Stomach smooth muscle (tissue), 2 donors: Measurements from ENCODE around the gene NRAP.

Source experiments
- H3K27ac ChIP-seq: one replicate; pipeline ENCODE4 v1.7.0; 2013; ENCODE audit warnings: mild to moderate bottlenecking, low read length, inconsistent platforms
- H3K27me3 ChIP-seq, 2 donors: one replicate each; pipeline ENCODE4 v1.7.0; 2013; ENCODE audit warnings: low read length in 2 of 2; ENCODE audit not compliant: insufficient read depth in 2 of 2, control insufficient read depth in 1 of 2
- H3K36me3 ChIP-seq, 2 donors: one replicate each; pipeline ENCODE4 v1.7.0; 2013; ENCODE audit warnings: low read length in 2 of 2; ENCODE audit not compliant: control insufficient read depth in 2 of 2, insufficient read depth in 2 of 2
- H3K4me1 ChIP-seq: one replicate; pipeline ENCODE4 v1.7.0; 2013; ENCODE audit warnings: low read length; ENCODE audit not compliant: control insufficient read depth, insufficient read depth
- H3K4me3 ChIP-seq, 2 donors: one replicate each; pipeline ENCODE4 v1.7.0; 2013; ENCODE audit warnings: low read length in 2 of 2
- H3K9ac ChIP-seq, 2 donors: one replicate each; pipeline ENCODE4 v1.7.0; 2013; ENCODE audit warnings: low read length in 2 of 2, mild to moderate bottlenecking in 1 of 2
- H3K9me3 ChIP-seq, 2 donors: one replicate each; pipeline ENCODE4 v1.7.0; 2013; ENCODE audit warnings: low read length in 2 of 2; ENCODE audit not compliant: control insufficient read depth in 2 of 2
- donor health status: healthy.
- donor health status: Pancreatic carcinoma.

The NRAP gene

GRCh38 chr10:113581092-113581491 is 82.7 kb downstream of the NRAP start:
- Histone ChIP-seq H3K4me1 (no peaks in the 10 kb centered on the region), H3K9ac (no peak overlapping the region), H3K4me3 (no peak overlapping the region), H3K27me3 (peaks cover 0 to 2% of the 10 kb centered on the region in 2 donors), H3K36me3 (no peaks in the 10 kb centered on the region), H3K9me3 (no peaks in the 10 kb centered on the region), H3K27ac (no peak overlapping the region)

- H3K27me3 ChIP-seq, result peaks cover 0 to 2% of the 10 kb centered on the region in 2 donors
These were observed 85.1 kb downstream of the NRAP start for GRCh38 chr10:113578773-113579172.

GRCh38 chr10:113576852-113577251 is 87.0 kb downstream of the NRAP start:
- no peak overlapping the region for H3K27ac ChIP-seq
- H3K9me3 ChIP-seq, result no peaks in the 10 kb centered on the region
- peaks cover 0 to 2% of the 10 kb centered on the region in 2 donors for H3K27me3 ChIP-seq
- H3K4me3 ChIP-seq, result no peak overlapping the region
- no peak overlapping the region for H3K9ac ChIP-seq
- H3K4me1 ChIP-seq, result no peaks in the 10 kb centered on the region
- no peaks in the 10 kb centered on the region for H3K36me3 ChIP-seq

More at GRCh38 chr10:113578773-113579172, 85.1 kb downstream of the NRAP start:
- Histone ChIP-seq H3K36me3 (no peaks in the 10 kb centered on the region), H3K9me3 (no peaks in the 10 kb centered on the region), H3K27ac (no peak overlapping the region), H3K9ac (no peak overlapping the region), H3K4me3 (no peak overlapping the region), H3K4me1 (no peaks in the 10 kb centered on the region)

- H3K36me3 ChIP-seq, result no peaks in the 10 kb centered on the region
- H3K27ac ChIP-seq, result no peak overlapping the region
- no peaks in the 10 kb centered on the region for H3K4me1 ChIP-seq
- H3K9me3 ChIP-seq, result peaks cover 0 to 5% of the 10 kb centered on the region in 2 donors
- H3K27me3 ChIP-seq, result peaks cover 0 to 7% of the 10 kb centered on the region in 2 donors
- no peak overlapping the region for H3K9ac ChIP-seq
- H3K4me3 ChIP-seq, result no peak overlapping the region
These were observed 90.5 kb downstream of the NRAP start for GRCh38 chr10:113573368-113573767.

GRCh38 chr10:113572520-113573290 is 91.1 kb downstream of the NRAP start:
- no peaks in the 10 kb centered on the region for H3K4me1 ChIP-seq
- peaks cover 0 to 5% of the 10 kb centered on the region in 2 donors for H3K9me3 ChIP-seq
- H3K27ac ChIP-seq, result no peak overlapping the region
- no peak overlapping the region for H3K4me3 ChIP-seq
- peaks cover 0 to 6% of the 10 kb centered on the region in 2 donors for H3K27me3 ChIP-seq
- H3K9ac ChIP-seq, result no peak overlapping the region
- no peaks in the 10 kb centered on the region for H3K36me3 ChIP-seq

GRCh38 chr10:113569576-113569975 is 94.3 kb downstream of the NRAP start:
- H3K36me3 ChIP-seq, result no peaks in the 10 kb centered on the region
- no peaks in the 10 kb centered on the region for H3K4me1 ChIP-seq
- H3K9me3 ChIP-seq, result peaks cover 0 to 5% of the 10 kb centered on the region in 2 donors
- H3K27ac ChIP-seq, result no peak overlapping the region
- peaks cover 0 to 4% of the 10 kb centered on the region in 2 donors for H3K27me3 ChIP-seq
- H3K4me3 ChIP-seq, result no peak overlapping the region
- H3K9ac ChIP-seq, result no peak overlapping the region

- no peak overlapping the region for H3K4me3 ChIP-seq
- H3K9me3 ChIP-seq, result peaks cover 0 to 5% of the 10 kb centered on the region in 2 donors
- peaks cover 1% of the 10 kb centered on the region for H3K4me1 ChIP-seq
- peaks cover 0 to 4% of the 10 kb centered on the region in 2 donors for H3K27me3 ChIP-seq
- H3K36me3 ChIP-seq, result no peaks in the 10 kb centered on the region
- no peak overlapping the region for H3K9ac ChIP-seq
- no peak overlapping the region for H3K27ac ChIP-seq
These were observed 97.0 kb downstream of the NRAP start for GRCh38 chr10:113566888-113567287.

- no peaks in the 10 kb centered on the region for H3K9me3 ChIP-seq
- peaks cover 0 to 4% of the 10 kb centered on the region in 2 donors for H3K27me3 ChIP-seq
- H3K27ac ChIP-seq, result no peak overlapping the region
- no peaks in the 10 kb centered on the region for H3K36me3 ChIP-seq
- no peak overlapping the region for H3K9ac ChIP-seq
- H3K4me3 ChIP-seq, result no peak overlapping the region
- peaks cover 3% of the 10 kb centered on the region for H3K4me1 ChIP-seq
These were observed 98.5 kb downstream of the NRAP start for GRCh38 chr10:113565364-113565763.

- H3K36me3 ChIP-seq, result no peaks in the 10 kb centered on the region
- no peak overlapping the region for H3K27ac ChIP-seq
- peaks cover 3% of the 10 kb centered on the region for H3K4me1 ChIP-seq
- H3K9me3 ChIP-seq, result no peaks in the 10 kb centered on the region
- peaks cover 2% of the 10 kb centered on the region in 2 donors for H3K27me3 ChIP-seq
- peak overlapping the region in 1 of 2 donors; percentile 68 for H3K9ac ChIP-seq
- peak overlapping the region; percentile 61 to 79 for H3K4me3 ChIP-seq
These were observed 100.3 kb downstream of the NRAP start for GRCh38 chr10:113563306-113564088.

GRCh38 chr10:113562704-113563103 is 101.1 kb downstream of the NRAP start:
- Histone ChIP-seq H3K9me3 (peaks cover 0 to 2% of the 10 kb centered on the region in 2 donors), H3K27me3 (peaks cover 2 to 6% of the 10 kb centered on the region in 2 donors), H3K4me1 (peaks cover 3% of the 10 kb centered on the region), H3K36me3 (no peaks in the 10 kb centered on the region), H3K9ac (no peak overlapping the region), H3K27ac (no peak overlapping the region), H3K4me3 (peak overlapping the region in 1 of 2 donors; percentile 61)
